ENCODE measurements around the gene SCLY.
"Not testable (repeated sequence)": the region's sequence is repeated elsewhere in the genome, so short reads cannot be mapped to it uniquely, and the experiment has no call there.

The SCLY gene

GRCh38 chr2:238061315-238062202 lies 758 bp downstream of the SCLY start:
- H3K4me3 ChIP-seq (ENCODE audit: control insufficient read depth, low read depth, low read length), result peak overlapping the region; percentile 96
- DNase-seq (ENCODE audit: low read depth), result no peak

GRCh38 chr2:238063414-238064189 lies 2.8 kb downstream of the SCLY start:
- DNase-seq (ENCODE audit: low read depth), result no peak
- TF ChIP-seq CTCF (IDR thresholded peaks at IDR 0.05; ENCODE audit: control insufficient read depth, insufficient read depth, low read depth, low read length, missing control alignments), result no peak
- H3K4me3 ChIP-seq (ENCODE audit: control insufficient read depth, low read depth, low read length), result no peak overlapping the region

More at GRCh38 chr2:238061315-238062202, 758 bp downstream of the SCLY start:
- TF ChIP-seq CTCF (IDR thresholded peaks at IDR 0.05; ENCODE audit: control insufficient read depth, insufficient read depth, low read depth, low read length, missing control alignments), result no peak

- DNase-seq (ENCODE audit: low read depth), result no peak
- no peak overlapping the region for H3K4me3 ChIP-seq (ENCODE audit: control insufficient read depth, low read depth, low read length)
- no peak for TF ChIP-seq CTCF (IDR thresholded peaks at IDR 0.05; ENCODE audit: control insufficient read depth, insufficient read depth, low read depth, low read length, missing control alignments)
These were observed 3.6 kb downstream of the SCLY start for GRCh38 chr2:238064376-238064775.

- DNase-seq (ENCODE audit: low read depth), result no peak
- TF ChIP-seq CTCF (IDR thresholded peaks at IDR 0.05; ENCODE audit: control insufficient read depth, insufficient read depth, low read depth, low read length, missing control alignments), result no peak
- no peak overlapping the region for H3K4me3 ChIP-seq (ENCODE audit: control insufficient read depth, low read depth, low read length)
These were observed 4.5 kb downstream of the SCLY start for GRCh38 chr2:238065071-238065846.

GRCh38 chr2:238066218-238066617 lies 5.4 kb downstream of the SCLY start:
- no peak for DNase-seq (ENCODE audit: low read depth)
- H3K4me3 ChIP-seq (ENCODE audit: control insufficient read depth, low read depth, low read length), result no peak overlapping the region
- TF ChIP-seq CTCF (IDR thresholded peaks at IDR 0.05; ENCODE audit: control insufficient read depth, insufficient read depth, low read depth, low read length, missing control alignments), result no peak

GRCh38 chr2:238066718-238067117 lies 5.9 kb downstream of the SCLY start:
- not testable (repeated sequence) for DNase-seq (ENCODE audit: low read depth); H3K4me3 ChIP-seq (ENCODE audit: control insufficient read depth, low read depth, low read length)

Measured in AG09309 (cell line).